AG04450 (cell line): ENCODE results near the gene SOX15. TPM values are rescaled to one million over a fixed set of nuclear protein-coding genes. Genes with fewer than 3 reads are reported as not detected.

Experiments used
- CTCF ChIA-PET: fragments of 300-600, 350-600 bp; formaldehyde crosslinking; extraction: SDS; loops from one replicate; lab custom pipeline; 2022; ENCODE audit warnings: antibody characterized with exemption, inconsistent platforms; lab: Charles Lee
- POLR2A ChIA-PET: fragments of 350-600 bp; formaldehyde crosslinking; extraction: SDS; loops from one replicate; lab custom pipeline; 2021; ENCODE audit warnings: antibody characterized with exemption, inconsistent platforms; lab: Yijun Ruan, JAX
- DNase-seq: peaks from one replicate; pipeline ENCODE4 v3.0.0-alpha.2; 2011; ENCODE audit warnings: low read depth, low spot score
- H3K27ac ChIP-seq: one replicate; pipeline ENCODE4 v1.5.1; 2012; ENCODE audit warnings: low read depth, low read length, control low read depth
- H3K27me3 ChIP-seq: one replicate; pipeline ENCODE4 v1.6.0; 2012; ENCODE audit warnings: low read length; ENCODE audit not compliant: control insufficient read depth, insufficient read depth
- H3K4me3 ChIP-seq: 2 replicates; pipeline ENCODE4 v1.5.1; 2011; ENCODE audit warnings: mild to moderate bottlenecking, low read depth, low read length, control low read depth
- H3K9me3 ChIP-seq: 2 replicates; pipeline ENCODE4 v1.5.1; 2012; ENCODE audit warnings: low read length; ENCODE audit not compliant: control insufficient read depth, insufficient read depth
- polyA plus RNA-seq: library from polyadenylated mRNA; depleted of rRNA; stranded (reverse); fragments of >200 nt; gene quantifications from 2 replicates; pipeline ENCODE4 v1.2.3, GENCODE V29; 2011
- TF ChIP-seq, protein P1 (sequence below): IDR thresholded peaks from 2 replicates; pipeline ENCODE4 v1.5.1; 2011; ENCODE audit warnings: low read depth, low read length, control low read depth, inconsistent platforms

SOX15 gene
- polyA plus RNA-seq, 1 experiment = 0.29 TPM

DNA sequence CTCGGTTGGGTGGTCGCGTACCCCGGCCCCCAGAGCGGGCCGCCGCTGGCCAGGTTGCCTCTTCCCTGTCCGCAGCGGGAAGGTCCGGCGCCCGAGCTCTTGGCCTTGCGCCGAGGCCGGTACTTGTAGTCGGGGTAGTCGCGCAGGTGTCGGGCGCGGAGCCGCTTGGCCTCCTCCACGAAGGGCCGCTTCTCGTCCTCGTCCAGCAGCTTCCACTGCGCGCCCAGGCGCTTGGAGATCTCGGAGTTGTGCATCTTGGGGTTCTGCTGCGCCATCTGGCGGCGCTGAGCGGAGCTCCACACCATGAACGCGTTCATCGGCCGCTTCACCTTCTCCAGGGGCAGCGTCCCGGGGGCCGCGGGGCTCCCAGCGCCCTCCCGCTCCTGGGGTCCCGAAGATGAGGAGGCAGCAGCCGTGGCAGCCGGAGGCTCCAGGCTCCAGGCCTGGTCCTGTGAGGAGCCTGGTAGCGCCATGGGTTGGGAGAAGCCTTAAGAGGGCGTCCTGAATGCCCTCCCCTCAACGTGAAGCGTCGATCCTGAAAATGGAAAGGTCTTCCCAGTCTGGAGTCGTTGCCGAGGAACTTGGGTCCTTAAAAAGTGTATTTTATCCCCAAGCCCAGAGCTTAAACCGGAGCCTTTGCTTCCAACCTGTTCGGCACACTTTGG is 558 bp downstream of the SOX15 start:
- ChIA-PET CTCF (interaction anchor here (0.5 to 2.4 kb wide), 28 partner anchors 8 to 544 kb away, joined by 3 to 39 read pairs (median 5); partner anchors contain the start of genes CD68, FXR2, NEURL4 and SENP3), POLR2A (interaction anchor here (0.9 to 2.8 kb wide), 9 partner anchors 8 to 105 kb away, joined by 3 to 22 read pairs (median 4); partner anchors contain the start of genes CD68, POLR2A, SAT2 and SENP3)
- DNase-seq = no peak
- H3K4me3 ChIP-seq = peak overlapping the region; percentile 34
- H3K9me3 ChIP-seq = no peaks in the 10 kb centered on the region
- H3K27me3 ChIP-seq = no peaks in the 10 kb centered on the region
- peak overlapping the region; percentile 94 for H3K27ac ChIP-seq
- TF ChIP-seq, protein P1, sequence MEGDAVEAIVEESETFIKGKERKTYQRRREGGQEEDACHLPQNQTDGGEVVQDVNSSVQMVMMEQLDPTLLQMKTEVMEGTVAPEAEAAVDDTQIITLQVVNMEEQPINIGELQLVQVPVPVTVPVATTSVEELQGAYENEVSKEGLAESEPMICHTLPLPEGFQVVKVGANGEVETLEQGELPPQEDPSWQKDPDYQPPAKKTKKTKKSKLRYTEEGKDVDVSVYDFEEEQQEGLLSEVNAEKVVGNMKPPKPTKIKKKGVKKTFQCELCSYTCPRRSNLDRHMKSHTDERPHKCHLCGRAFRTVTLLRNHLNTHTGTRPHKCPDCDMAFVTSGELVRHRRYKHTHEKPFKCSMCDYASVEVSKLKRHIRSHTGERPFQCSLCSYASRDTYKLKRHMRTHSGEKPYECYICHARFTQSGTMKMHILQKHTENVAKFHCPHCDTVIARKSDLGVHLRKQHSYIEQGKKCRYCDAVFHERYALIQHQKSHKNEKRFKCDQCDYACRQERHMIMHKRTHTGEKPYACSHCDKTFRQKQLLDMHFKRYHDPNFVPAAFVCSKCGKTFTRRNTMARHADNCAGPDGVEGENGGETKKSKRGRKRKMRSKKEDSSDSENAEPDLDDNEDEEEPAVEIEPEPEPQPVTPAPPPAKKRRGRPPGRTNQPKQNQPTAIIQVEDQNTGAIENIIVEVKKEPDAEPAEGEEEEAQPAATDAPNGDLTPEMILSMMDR = peak; percentile 87

DNA sequence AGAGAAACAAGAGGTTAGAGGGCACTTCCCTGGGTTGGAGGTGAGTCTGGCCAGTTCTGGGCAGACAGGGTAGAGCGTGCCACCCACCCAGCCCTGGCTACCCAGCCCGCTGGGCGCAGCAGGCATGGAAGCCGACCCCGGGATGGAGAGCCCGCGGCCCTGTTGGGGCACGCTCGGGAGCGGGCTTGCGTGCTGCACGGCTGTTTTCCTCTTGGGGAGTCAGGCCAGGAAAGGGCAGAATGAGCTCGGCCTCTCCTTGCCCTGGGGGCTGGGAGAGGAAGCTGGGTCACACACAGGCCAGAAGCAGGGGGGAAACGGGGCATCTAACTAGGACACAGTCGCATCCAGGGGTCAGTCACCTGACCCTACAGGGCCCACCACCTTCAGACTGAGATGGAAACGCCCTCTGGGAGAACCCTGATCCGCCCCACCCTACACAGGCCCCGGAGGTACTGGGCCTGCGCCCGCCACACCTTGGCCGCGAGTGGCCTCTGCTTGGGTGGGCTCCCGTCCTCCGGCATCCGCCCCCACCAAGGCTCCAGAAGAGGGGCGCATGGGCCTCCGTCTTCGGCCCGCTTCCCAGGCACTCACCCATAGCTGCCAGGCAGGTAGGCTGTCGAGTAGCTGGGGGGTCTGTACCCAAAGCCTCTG is 1.2 kb downstream of the SOX15 start:
- Histone ChIP-seq H3K27me3 (no peaks in the 10 kb centered on the region), H3K4me3 (peak overlapping the region; percentile 34)
- TF ChIP-seq, protein P1 = no peak

DNA sequence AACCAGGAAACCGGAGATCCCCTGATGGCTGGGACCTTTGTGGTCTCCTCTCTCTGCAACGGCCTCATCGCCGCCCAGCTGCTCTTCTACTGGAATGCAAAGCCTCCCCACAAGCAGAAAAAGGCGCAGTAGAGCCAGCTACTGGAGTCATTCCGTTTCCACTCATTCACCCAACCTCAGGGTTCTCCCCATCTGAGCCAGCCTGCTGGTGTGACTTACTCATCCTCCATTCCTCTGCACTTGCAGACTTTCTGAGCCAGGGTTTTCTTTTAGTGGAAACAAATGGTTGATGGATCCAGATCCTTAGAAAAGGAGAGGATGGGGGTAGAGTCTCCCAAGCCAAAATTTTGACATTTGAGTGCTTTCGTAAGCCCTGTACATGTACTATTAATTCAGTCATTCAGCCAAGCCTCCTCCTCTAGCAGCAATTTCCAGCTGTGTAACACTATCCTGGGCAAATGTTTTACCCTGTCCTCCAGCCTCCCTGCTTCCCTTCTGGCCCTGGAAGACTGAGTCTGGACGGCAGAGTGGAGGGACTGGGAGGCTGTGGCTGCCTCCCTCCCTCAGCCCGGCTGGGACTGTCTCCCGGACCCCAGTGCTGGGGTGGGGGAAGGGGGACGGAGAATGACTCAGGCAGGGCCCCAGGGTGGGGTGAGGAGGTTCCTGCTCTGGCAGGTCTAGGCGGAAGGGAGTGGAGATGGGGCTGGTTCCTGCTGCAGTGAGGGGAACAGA is 2.3 kb downstream of the SOX15 start:
- POLR2A ChIA-PET = interaction anchor here (0.9 to 1.4 kb wide), 5 partner anchors 8 to 99 kb away, joined by 3 to 8 read pairs (median 4); partner anchors contain the start of gene CD68
- CTCF ChIA-PET = interaction anchor here (0.9 to 2.5 kb wide), 5 partner anchors 13 to 231 kb away, joined by 3 to 10 read pairs (median 5); partner anchors contain the start of genes SENP3, TP53 and WRAP53
- peaks cover 8% of the 10 kb centered on the region; the same call in 1 of the 2 replicates for H3K9me3 ChIP-seq
- TF ChIP-seq, protein P1 = peak; percentile 26; the same call in 1 of the 2 replicates
- no peaks in the 10 kb centered on the region for H3K27me3 ChIP-seq
- peak; percentile 91 for DNase-seq
- H3K27ac ChIP-seq = peak overlapping the region; percentile 94
- H3K4me3 ChIP-seq = peak overlapping the region; percentile 17

More for the DNA sequence above, 1.2 kb downstream of the SOX15 start:
- ChIA-PET CTCF (interaction anchor here (0.6 to 2.4 kb wide), 23 partner anchors 8 to 543 kb away, joined by 3 to 39 read pairs (median 5); partner anchors contain the start of genes CD68, FXR2, NEURL4 and SENP3), POLR2A (interaction anchor here (0.9 to 2.8 kb wide), 9 partner anchors 8 to 104 kb away, joined by 3 to 22 read pairs (median 4); partner anchors contain the start of genes CD68, POLR2A, SAT2 and SENP3)
- peak overlapping the region; percentile 94 for H3K27ac ChIP-seq
- no peak for DNase-seq
- H3K9me3 ChIP-seq = no peaks in the 10 kb centered on the region

DNA sequence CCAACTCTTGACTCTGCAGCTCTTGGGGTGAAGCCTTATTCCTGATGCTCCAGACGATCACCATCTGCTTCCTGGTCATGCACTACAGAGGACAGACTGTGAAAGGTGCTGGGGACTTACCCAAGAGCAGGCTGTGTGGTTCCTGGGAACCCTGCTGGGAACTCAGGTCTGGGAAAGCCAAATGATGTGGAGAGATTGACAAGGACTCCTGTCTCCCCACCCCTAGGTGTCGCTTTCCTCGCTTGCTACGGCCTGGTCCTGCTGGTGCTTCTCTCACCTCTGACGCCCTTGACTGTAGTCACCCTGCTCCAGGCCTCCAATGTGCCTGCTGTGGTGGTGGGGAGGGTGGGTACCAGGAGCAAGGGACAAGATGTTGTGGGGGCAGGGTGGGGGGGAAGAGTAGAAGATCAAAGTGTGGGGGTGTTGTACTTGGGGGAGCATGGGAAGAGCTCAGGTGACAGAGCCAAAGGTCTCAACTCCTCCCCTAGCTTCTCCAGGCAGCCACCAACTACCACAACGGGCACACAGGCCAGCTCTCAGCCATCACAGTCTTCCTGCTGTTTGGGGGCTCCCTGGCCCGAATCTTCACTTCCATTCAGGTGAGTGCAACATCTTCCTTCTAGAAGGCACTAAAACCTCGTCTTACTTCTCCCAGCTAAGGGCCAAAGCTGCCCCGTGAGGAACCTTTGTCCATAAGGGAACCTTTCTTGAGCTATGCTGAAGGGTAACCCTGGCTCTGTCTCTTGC is 3.0 kb downstream of the SOX15 start:
- Histone ChIP-seq H3K9me3 (peaks cover 8% of the 10 kb centered on the region; the same call in 1 of the 2 replicates), H3K27me3 (no peaks in the 10 kb centered on the region), H3K4me3 (no peak overlapping the region; the same call in 1 of the 2 replicates), H3K27ac (peak overlapping the region; percentile 94)
- ChIA-PET CTCF (interaction anchor here (0.9 to 2.5 kb wide), 5 partner anchors 13 to 231 kb away, joined by 3 to 10 read pairs (median 5); partner anchors contain the start of genes SENP3, TP53 and WRAP53), POLR2A (interaction anchor here (0.9 to 1.4 kb wide), 5 partner anchors 8 to 100 kb away, joined by 3 to 8 read pairs (median 4); partner anchors contain the start of gene CD68)
- DNase-seq = no peak
- TF ChIP-seq, protein P1 = peak; percentile 28; the same call in 1 of the 2 replicates
